H9 (cell line): Measurements from ENCODE around the gene GAGE12F. TPM values are rescaled to one million over a fixed set of nuclear protein-coding genes. Genes with fewer than 3 reads are reported as not detected.

Experiments used
- DNase-seq: peaks from one replicate; pipeline ENCODE4 v3.0.0-alpha.2; 2017
- H2AFZ ChIP-seq: one replicate; pipeline ENCODE4 v1.6.1; 2013; ENCODE audit warnings: mild to moderate bottlenecking, low read length, control low read depth, moderate library complexity
- H2AK5ac ChIP-seq: 2 replicates; pipeline ENCODE4 v1.6.1; 2013; ENCODE audit warnings: low read length, control low read depth, mixed read lengths; ENCODE audit not compliant: insufficient read length
- H2BK120ac ChIP-seq: one replicate; pipeline ENCODE4 v1.6.1; 2013; ENCODE audit warnings: low read depth, mild to moderate bottlenecking, low read length, control low read depth, inconsistent platforms; ENCODE audit not compliant: poor library complexity, severe bottlenecking
- H2BK12ac ChIP-seq: 2 replicates; pipeline ENCODE4 v1.6.1; 2013; ENCODE audit warnings: low read length, control low read depth, mixed read lengths, low read depth; ENCODE audit not compliant: insufficient read length
- H2BK15ac ChIP-seq: 2 replicates; pipeline ENCODE4 v1.6.1; 2013; ENCODE audit warnings: low read depth, low read length, control low read depth
- H2BK20ac ChIP-seq: one replicate; pipeline ENCODE4 v1.6.1; 2013; ENCODE audit warnings: low read depth, mild to moderate bottlenecking, low read length, control low read depth, inconsistent platforms; ENCODE audit not compliant: poor library complexity, severe bottlenecking
- H2BK5ac ChIP-seq: 2 replicates; pipeline ENCODE4 v1.6.1; 2013; ENCODE audit warnings: low read length, control low read depth, mixed read lengths; ENCODE audit not compliant: insufficient read length
- H3K14ac ChIP-seq: 2 replicates; pipeline ENCODE4 v1.6.1; 2013; ENCODE audit warnings: low read length, control low read depth; ENCODE audit not compliant: insufficient read depth
- H3K18ac ChIP-seq: 2 replicates; pipeline ENCODE4 v1.6.1; 2013; ENCODE audit warnings: low read depth, mild to moderate bottlenecking, mixed read lengths, low read length, control low read depth; ENCODE audit not compliant: insufficient read length
- H3K23ac ChIP-seq: 2 replicates; pipeline ENCODE4 v1.6.1; 2013; ENCODE audit warnings: low read length, control low read depth, mixed read lengths, low read depth; ENCODE audit not compliant: insufficient read length
- H3K23me2 ChIP-seq: 2 replicates; pipeline ENCODE4 v1.6.1; 2013; ENCODE audit warnings: low read depth, mild to moderate bottlenecking, mixed read lengths, low read length, control low read depth; ENCODE audit not compliant: insufficient read length, poor library complexity, severe bottlenecking
- H3K27ac ChIP-seq: 2 replicates; pipeline ENCODE4 v1.5.1; 2013; ENCODE audit warnings: low read length, control low read depth, mixed read lengths, low read depth; ENCODE audit not compliant: insufficient read length
- H3K27me3 ChIP-seq: 2 replicates; pipeline ENCODE4 v1.6.1; 2013; ENCODE audit warnings: low read length, control low read depth, inconsistent platforms; ENCODE audit not compliant: insufficient read depth
- H3K4ac ChIP-seq: 2 replicates; pipeline ENCODE4 v1.6.1; 2013; ENCODE audit warnings: low read depth, mild to moderate bottlenecking, control low read depth, inconsistent platforms, low read length, moderate library complexity
- H3K4me1 ChIP-seq: 2 replicates; pipeline ENCODE4 v1.6.1; 2013; ENCODE audit warnings: low read length, control low read depth, inconsistent platforms; ENCODE audit not compliant: insufficient read depth
- H3K4me2 ChIP-seq: 2 replicates; pipeline ENCODE4 v1.6.1; 2013; ENCODE audit warnings: low read length, control low read depth, mixed read lengths; ENCODE audit not compliant: insufficient read length, insufficient read depth
- H3K56ac ChIP-seq: 2 replicates; pipeline ENCODE4 v1.6.1; 2013; ENCODE audit warnings: low read depth, mild to moderate bottlenecking, mixed read lengths, low read length, control low read depth; ENCODE audit not compliant: insufficient read length
- H3K79me1 ChIP-seq: 2 replicates; pipeline ENCODE4 v1.6.1; 2013; ENCODE audit warnings: low read depth, mild to moderate bottlenecking, moderate library complexity, low read length, control low read depth, inconsistent platforms; ENCODE audit not compliant: insufficient read depth, poor library complexity, severe bottlenecking
- H3K79me2 ChIP-seq: 2 replicates; pipeline ENCODE4 v1.6.1; 2013; ENCODE audit warnings: low read length, control low read depth, inconsistent platforms; ENCODE audit not compliant: insufficient read depth
- H3K9ac ChIP-seq: 2 replicates; pipeline ENCODE4 v1.6.1; 2013; ENCODE audit warnings: low read length, control low read depth, mixed read lengths; ENCODE audit not compliant: insufficient read length; ENCODE audit errors: extremely low read depth
- H3K9me3 ChIP-seq: one replicate; pipeline ENCODE4 v1.6.1; 2013; ENCODE audit warnings: low read depth, low read length, inconsistent platforms; ENCODE audit not compliant: control insufficient read depth
- H3T11ph ChIP-seq: one replicate; pipeline ENCODE4 v1.6.1; 2013; ENCODE audit warnings: mild to moderate bottlenecking, low read length, control low read depth, inconsistent platforms
- H4K20me1 ChIP-seq: one replicate; pipeline ENCODE4 v1.6.1; 2013; ENCODE audit not compliant: control insufficient read depth, insufficient read length, insufficient read depth
- H4K5ac ChIP-seq: 2 replicates; pipeline ENCODE4 v1.6.1; 2013; ENCODE audit warnings: low read depth, mild to moderate bottlenecking, mixed read lengths, low read length, control low read depth; ENCODE audit not compliant: insufficient read length
- H4K8ac ChIP-seq: replicated peaks from 2 replicates; pipeline ENCODE4 v1.6.1; 2013; ENCODE audit warnings: low read length, control low read depth, mixed read lengths, low read depth; ENCODE audit not compliant: insufficient read length
- H4K91ac ChIP-seq: 2 replicates; pipeline ENCODE4 v1.6.1; 2013; ENCODE audit warnings: low read depth, mild to moderate bottlenecking, moderate library complexity, mixed read lengths, low read length, control low read depth; ENCODE audit not compliant: insufficient read length
- H3K27ac Mint-ChIP-seq, 3 experiments: 2 replicates in 2 of 3; 3 replicates in 1 of 3; pipeline ENCODE4 v1.8.0; 2020 to 2021; ENCODE audit warnings: mixed read lengths in 3 of 3, mild to moderate bottlenecking in 1 of 3, moderate library complexity in 1 of 3
- H3K27me3 Mint-ChIP-seq: 2 replicates; pipeline ENCODE4 v1.8.0; 2021; ENCODE audit warnings: low read depth, mild to moderate bottlenecking, moderate library complexity, mixed read lengths
- H3K36me3 Mint-ChIP-seq, 3 experiments: 2 replicates in 2 of 3; 3 replicates in 1 of 3; pipeline ENCODE4 v1.8.0; 2020 to 2021; ENCODE audit warnings: low read depth in 3 of 3, mixed read lengths in 3 of 3; ENCODE audit not compliant: insufficient read depth in 1 of 3
- H3K4me1 Mint-ChIP-seq, 2 experiments: 2 replicates each; pipeline ENCODE4 v1.8.0; 2020; ENCODE audit warnings: mixed read lengths in 2 of 2
- H3K4me3 Mint-ChIP-seq, 2 experiments: 2 replicates in 1 of 2; 3 replicates in 1 of 2; pipeline ENCODE4 v1.8.0; 2020 to 2021; ENCODE audit warnings: mild to moderate bottlenecking in 2 of 2, mixed read lengths in 2 of 2, moderate library complexity in 1 of 2
- H3K9me3 Mint-ChIP-seq, 2 experiments: 2 replicates in 1 of 2; 3 replicates in 1 of 2; pipeline ENCODE4 v1.8.0; 2020; ENCODE audit warnings: mild to moderate bottlenecking in 2 of 2, mixed read lengths in 2 of 2, moderate library complexity in 1 of 2
- WGBS: extraction: QIAGEN DNeasy Blood & Tissue Kit; methylation state at CpG from one replicate; pipeline ENCODE4 v1.1.7; 2013; ENCODE audit warnings: missing lambda C conversion rate, low lambda C conversion rate, mixed read lengths; ENCODE audit not compliant: insufficient read length; ENCODE audit errors: extremely low coverage; 5-methylcytosine and 5-hydroxymethylcytosine counted together
- total RNA-seq: library from RNA; stranded (reverse); gene quantifications from 2 replicates; pipeline ENCODE4 v1.2.1, GENCODE V29; 2021
- TF ChIP-seq, protein P1 (sequence below): fragments of 200-600 bp; sonication (generic); conservative IDR thresholded peaks from 3 replicates; pipeline ENCODE4 v1.8.0; 2021; ENCODE audit warnings: antibody characterized with exemption, mild to moderate bottlenecking

The GAGE12F gene
- total RNA-seq, 1 experiment from 2014 or later: not detected

DNA sequence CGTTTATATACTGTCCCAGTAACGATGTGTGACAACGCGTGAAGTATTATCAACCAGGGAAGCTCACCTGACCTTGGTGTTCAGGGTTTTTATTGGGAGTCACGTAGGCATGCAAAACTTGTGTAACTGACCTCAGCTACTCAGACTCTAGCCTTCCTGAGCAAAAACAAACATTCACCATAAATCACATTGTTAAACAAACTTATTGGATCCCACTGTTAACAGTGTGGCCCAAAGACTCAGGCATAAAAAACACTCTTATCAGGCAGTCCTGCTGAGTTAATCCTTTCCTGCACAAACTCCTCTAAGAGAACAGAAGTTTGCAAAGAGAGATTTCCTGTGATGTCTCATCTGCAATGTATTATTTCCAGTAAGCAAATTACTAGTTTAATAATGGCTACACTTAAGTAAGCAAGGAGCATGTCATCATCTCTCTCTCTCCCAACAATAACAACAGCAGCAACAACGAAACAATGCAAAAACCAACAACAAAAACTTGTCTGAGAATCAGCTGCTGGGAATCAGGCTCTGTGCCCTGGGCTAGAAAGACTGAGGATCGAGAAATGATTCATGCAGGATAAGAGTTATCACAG, 50.2 kb downstream of the GAGE12F start:
- Histone ChIP-seq H3K4me1 (no peaks in the 10 kb centered on the region), H3K79me2 (no peaks in the 10 kb centered on the region), H2BK20ac (no peak overlapping the region), H2BK120ac (no peak overlapping the region), H3K18ac (no peak overlapping the region), H4K5ac (no peak overlapping the region), H2AK5ac (no peak overlapping the region), H3K4me2 (no peak overlapping the region), H3K4ac (no peak overlapping the region), H2AFZ (no peak overlapping the region), H3K56ac (no peak overlapping the region), H3T11ph (no peak overlapping the region), H3K23ac (no peak overlapping the region), H3K14ac (no peak overlapping the region), H2BK15ac (no peak overlapping the region), H3K27ac (no peak overlapping the region), H4K20me1 (no peaks in the 10 kb centered on the region), H3K9ac (no peak overlapping the region), H4K8ac (no peak overlapping the region), H2BK5ac (no peak overlapping the region), H3K27me3 (no peaks in the 10 kb centered on the region), H3K9me3 (peaks cover 38% of the 10 kb centered on the region), H2BK12ac (no peak overlapping the region), H3K79me1 (no peaks in the 10 kb centered on the region), H3K23me2 (no peaks in the 10 kb centered on the region), H4K91ac (no peak overlapping the region)
- DNase-seq: no peak
- Mint-ChIP-seq H3K27ac (no peak overlapping the region), H3K4me3 (no peak overlapping the region), H3K4me1 (peaks cover 0 to 5% of the 10 kb centered on the region in 2 experiments; a peak in 2 of 4 replicates), H3K36me3 (peaks cover 0 to 4% (median 0%) of the 10 kb centered on the region in 3 experiments; a peak in 4 of 7 replicates), H3K9me3 (peaks cover 59 to 72% of the 10 kb centered on the region in 2 experiments), H3K27me3 (no peaks in the 10 kb centered on the region)
- WGBS: no CpG with 5 or more reads among the region's 7 CpGs
- TF ChIP-seq, protein P1, sequence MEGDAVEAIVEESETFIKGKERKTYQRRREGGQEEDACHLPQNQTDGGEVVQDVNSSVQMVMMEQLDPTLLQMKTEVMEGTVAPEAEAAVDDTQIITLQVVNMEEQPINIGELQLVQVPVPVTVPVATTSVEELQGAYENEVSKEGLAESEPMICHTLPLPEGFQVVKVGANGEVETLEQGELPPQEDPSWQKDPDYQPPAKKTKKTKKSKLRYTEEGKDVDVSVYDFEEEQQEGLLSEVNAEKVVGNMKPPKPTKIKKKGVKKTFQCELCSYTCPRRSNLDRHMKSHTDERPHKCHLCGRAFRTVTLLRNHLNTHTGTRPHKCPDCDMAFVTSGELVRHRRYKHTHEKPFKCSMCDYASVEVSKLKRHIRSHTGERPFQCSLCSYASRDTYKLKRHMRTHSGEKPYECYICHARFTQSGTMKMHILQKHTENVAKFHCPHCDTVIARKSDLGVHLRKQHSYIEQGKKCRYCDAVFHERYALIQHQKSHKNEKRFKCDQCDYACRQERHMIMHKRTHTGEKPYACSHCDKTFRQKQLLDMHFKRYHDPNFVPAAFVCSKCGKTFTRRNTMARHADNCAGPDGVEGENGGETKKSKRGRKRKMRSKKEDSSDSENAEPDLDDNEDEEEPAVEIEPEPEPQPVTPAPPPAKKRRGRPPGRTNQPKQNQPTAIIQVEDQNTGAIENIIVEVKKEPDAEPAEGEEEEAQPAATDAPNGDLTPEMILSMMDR: no peak

Other genes with a start within 250 kb of the GAGE12F start
- gene GAGE12J, start 238.8 kb upstream of the GAGE12F start, total RNA-seq: not detected in 2 replicates
- not detected in 2 replicates for gene GAGE13, start 229.3 kb upstream of the GAGE12F start, total RNA-seq
- not detected in 2 replicates for gene GAGE12C, start 28.7 kb upstream of the GAGE12F start, total RNA-seq
- gene GAGE12D, start 19.1 kb upstream of the GAGE12F start, total RNA-seq: not detected in 2 replicates
- gene GAGE12E, start 9.6 kb upstream of the GAGE12F start, total RNA-seq: not detected in 2 replicates
- not detected in 2 replicates for gene GAGE12G, start 9.6 kb downstream of the GAGE12F start, total RNA-seq
- gene GAGE12H, start 19.1 kb downstream of the GAGE12F start, total RNA-seq: not detected in 2 replicates
- gene GAGE2A, start 28.7 kb downstream of the GAGE12F start, total RNA-seq: not detected in 2 replicates
- gene GAGE1, start 38.2 kb downstream of the GAGE12F start, total RNA-seq: not detected in 2 replicates
- gene PAGE1, start 135.1 kb downstream of the GAGE12F start, total RNA-seq: not detected in 2 replicates